Breast epithelium (tissue), 3 donors: Measurements from ENCODE around the gene ELOVL5.

Experiments used
- POLR2A ChIP-seq: fragments of 450-650 bp; IDR thresholded peaks from one replicate; pipeline ENCODE4 v1.6.1; 2016; ENCODE audit warnings: antibody characterized with exemption, mild to moderate bottlenecking, moderate library complexity
- TF ChIP-seq, protein P1 (sequence below), 3 donors: fragments of 450-650 bp; IDR thresholded peaks; one replicate each; pipeline ENCODE4 v1.5.1; 2016 to 2017; ENCODE audit warnings: antibody characterized with exemption in 3 of 3, mild to moderate bottlenecking in 3 of 3, moderate library complexity in 3 of 3

- TF ChIP-seq, protein P1, sequence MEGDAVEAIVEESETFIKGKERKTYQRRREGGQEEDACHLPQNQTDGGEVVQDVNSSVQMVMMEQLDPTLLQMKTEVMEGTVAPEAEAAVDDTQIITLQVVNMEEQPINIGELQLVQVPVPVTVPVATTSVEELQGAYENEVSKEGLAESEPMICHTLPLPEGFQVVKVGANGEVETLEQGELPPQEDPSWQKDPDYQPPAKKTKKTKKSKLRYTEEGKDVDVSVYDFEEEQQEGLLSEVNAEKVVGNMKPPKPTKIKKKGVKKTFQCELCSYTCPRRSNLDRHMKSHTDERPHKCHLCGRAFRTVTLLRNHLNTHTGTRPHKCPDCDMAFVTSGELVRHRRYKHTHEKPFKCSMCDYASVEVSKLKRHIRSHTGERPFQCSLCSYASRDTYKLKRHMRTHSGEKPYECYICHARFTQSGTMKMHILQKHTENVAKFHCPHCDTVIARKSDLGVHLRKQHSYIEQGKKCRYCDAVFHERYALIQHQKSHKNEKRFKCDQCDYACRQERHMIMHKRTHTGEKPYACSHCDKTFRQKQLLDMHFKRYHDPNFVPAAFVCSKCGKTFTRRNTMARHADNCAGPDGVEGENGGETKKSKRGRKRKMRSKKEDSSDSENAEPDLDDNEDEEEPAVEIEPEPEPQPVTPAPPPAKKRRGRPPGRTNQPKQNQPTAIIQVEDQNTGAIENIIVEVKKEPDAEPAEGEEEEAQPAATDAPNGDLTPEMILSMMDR (IDR thresholded peaks at IDR 0.05) = no peak
- no peak for TF ChIP-seq POLR2A
These were observed 27.1 kb upstream of the ELOVL5 start for GRCh38 chr6:53375847-53376246.
